GM21360 (cell line): ENCODE measurements around the gene TIMM22.
"Not testable (repeated sequence)": the region's sequence is repeated elsewhere in the genome, so short reads cannot be mapped to it uniquely, and the experiment has no call there.

Experiments
- ATAC-seq: cut with Tn5 transposase; IDR thresholded peaks from one replicate; pipeline ENCODE4 v1.9.1; 2021; ENCODE audit warnings: mild to moderate bottlenecking, moderate library complexity; ENCODE audit not compliant: unreplicated experiment

The TIMM22 gene

DNA sequence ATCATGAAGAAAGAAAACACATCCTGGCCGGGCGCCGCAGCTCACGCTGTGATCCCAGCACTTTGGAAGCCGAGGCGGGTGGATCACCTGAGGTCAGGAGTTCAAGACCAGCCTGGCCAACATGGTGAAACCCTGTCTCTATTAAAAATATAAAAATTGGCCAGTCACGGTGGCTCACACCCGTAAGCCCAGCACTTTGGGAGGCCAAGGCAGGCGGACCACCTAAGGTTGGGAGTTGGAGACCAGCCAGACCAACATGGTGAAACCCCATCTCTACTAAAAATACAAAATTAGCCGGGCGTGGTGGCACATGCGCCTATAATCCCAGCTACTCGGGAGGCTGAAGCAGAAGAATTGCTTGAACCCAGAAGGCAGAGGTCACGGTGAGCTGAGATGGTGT lies 25.1 kb upstream of the TIMM22 start:
- ATAC-seq, result not testable (repeated sequence)

- ATAC-seq, result no peak
Measured at GRCh38 chr17:973053-973452, 23.9 kb upstream of the TIMM22 start.

DNA sequence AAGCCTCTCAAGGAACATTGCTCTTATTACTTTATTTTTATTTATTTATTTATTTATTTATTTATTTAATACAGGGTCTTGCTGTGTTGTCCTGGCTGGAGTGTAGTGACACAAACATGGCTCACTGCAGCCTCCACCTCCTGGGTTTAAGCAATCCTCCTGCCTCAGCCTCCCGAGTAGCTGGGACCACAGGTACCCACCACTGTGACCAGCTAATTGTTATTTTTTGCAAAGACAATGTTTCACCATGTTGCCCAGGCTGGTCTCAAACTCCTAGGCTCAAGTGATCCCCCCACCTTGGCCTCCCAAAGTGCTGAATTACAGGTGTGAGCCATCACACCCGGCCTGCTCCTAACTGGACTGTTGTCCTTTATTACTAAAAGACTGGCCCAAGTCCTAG lies 22.2 kb upstream of the TIMM22 start:
- not testable (repeated sequence) for ATAC-seq

- no peak for ATAC-seq
Measured at GRCh38 chr17:975371-975915, 21.5 kb upstream of the TIMM22 start.

- no peak for ATAC-seq
Measured at GRCh38 chr17:976312-976711, 20.6 kb upstream of the TIMM22 start.

- ATAC-seq, result no peak
Measured at GRCh38 chr17:977166-977565, 19.8 kb upstream of the TIMM22 start.

- no peak for ATAC-seq
Measured at GRCh38 chr17:978103-979093, 18.5 kb upstream of the TIMM22 start.

DNA sequence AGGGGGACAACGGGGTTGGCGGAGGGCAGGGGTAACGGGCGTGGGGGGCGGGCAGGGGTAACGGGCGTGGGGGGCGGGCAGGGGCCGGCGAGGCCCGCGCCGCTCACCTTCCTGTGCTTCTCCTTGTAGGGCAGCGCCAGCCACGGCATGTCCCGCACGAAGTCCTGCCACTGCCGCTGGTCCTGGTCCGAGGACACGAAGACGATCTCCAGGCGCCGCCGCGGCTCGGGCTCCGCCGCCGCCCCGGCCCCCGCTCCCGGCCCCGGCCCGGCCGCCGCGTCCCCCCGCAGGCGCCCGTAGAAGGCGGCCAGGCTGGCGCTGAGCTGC lies 17.8 kb upstream of the TIMM22 start:
- no peak for ATAC-seq

GRCh38 chr17:979539-980405 lies 17.2 kb upstream of the TIMM22 start, which contains the start of gene NXN:
Gene NXN (minus strand): TSS chr17:979776.
- peak; percentile 52 for ATAC-seq

DNA sequence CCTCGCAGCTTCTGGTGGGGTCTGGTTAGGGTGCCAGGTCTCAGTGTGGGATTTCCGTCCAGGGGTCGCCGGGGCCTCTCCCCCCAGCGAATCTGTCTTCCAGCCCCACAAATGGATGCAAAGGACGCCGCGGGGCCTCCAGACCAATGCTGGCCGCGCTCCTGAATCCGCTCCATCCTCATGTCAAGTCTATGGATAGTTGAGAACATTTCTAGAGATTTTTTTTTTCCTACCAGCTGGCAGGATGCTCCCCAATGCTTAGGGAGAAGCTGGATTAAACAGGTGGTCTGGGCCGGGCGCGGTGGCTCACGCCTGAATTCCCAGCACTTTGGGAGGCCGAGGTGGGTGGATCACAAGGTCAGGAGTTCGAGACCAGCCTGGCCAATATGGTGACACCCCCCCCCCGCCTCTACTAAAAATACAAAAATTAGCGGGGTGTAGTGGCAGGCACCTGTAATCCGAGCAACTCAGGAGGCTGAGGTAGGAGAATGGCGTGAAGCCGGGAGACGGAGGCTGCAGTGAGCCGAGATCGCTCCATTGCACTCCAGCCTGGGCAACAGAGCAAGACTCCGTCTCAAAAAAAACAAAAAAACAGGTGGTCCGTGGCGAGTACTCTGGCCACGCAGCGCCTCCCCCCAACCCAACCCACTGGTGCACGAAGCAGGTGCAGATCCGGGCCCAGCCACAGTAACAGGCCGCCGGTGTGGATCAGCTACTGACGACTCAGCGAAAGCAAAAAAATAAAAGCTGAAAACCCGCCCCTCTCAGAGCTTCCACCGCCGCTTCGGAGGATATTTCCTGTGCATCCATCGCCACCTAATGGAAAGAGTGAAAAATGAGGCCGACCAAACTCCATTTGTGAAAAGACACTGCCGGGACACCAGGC lies 16.3 kb upstream of the TIMM22 start:
- no peak for ATAC-seq

GRCh38 chr17:981292-981658 lies 15.7 kb upstream of the TIMM22 start:
- no peak for ATAC-seq

DNA sequence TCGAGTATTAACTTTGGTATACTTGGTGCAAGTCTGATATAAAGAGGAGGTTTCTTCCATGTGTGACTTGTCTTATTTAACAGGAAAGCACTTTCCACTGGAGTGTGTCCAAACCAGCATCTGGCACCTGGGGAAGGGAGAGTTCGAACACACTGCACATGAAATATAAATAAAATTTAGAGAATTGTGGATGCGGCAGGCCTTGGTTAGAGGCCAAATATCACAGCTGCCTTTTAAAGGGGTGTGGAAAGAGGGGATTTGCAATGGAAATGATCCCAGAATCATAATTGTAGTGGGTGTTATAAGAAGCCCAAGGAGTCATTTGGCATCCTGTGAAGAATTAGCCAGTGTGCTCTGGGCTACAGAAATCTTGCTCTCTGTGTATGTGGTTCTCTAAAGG lies 13.0 kb upstream of the TIMM22 start:
- no peak for ATAC-seq

- ATAC-seq, result no peak
Measured at GRCh38 chr17:986322-986929, 10.5 kb upstream of the TIMM22 start.

DNA sequence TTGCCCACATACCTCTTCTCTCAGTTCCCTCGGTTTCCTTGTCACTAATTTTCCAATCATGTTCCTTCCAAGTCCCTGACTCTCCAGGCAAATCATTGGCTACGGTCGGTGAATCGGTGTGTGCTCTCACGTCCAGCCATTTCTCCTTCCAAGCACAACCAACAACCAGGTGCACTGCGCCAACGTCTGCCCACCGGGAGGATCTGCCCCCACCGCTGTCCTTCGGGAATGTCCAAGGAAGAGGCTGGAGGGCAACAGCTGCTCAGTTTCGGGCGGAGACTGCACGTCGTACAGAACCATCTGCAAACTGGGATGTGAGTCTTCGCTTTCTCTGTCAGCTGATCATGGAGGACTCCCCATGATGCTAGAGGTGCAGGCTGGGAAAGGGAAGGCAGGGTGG lies 9.0 kb upstream of the TIMM22 start:
- ATAC-seq, result no peak

DNA sequence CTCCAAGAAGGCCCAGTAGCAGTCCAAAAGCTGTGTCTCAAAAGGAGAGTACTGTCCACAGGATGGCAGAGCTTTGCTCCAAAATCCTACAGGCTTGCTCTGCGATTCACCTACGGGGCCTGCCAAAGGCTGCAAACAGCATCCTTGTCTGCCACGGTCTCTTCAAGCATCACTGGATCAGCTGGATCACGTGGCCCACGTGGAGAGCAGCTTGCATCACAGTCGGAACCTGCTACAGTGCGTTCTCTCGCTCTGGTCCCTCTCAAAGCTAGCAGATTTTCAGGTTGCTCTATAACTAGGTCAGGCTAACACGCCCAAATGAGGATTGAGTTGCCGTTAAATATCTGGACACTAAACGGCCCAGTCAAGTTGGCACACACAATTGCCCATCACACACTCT lies 8.4 kb upstream of the TIMM22 start:
- no peak for ATAC-seq

DNA sequence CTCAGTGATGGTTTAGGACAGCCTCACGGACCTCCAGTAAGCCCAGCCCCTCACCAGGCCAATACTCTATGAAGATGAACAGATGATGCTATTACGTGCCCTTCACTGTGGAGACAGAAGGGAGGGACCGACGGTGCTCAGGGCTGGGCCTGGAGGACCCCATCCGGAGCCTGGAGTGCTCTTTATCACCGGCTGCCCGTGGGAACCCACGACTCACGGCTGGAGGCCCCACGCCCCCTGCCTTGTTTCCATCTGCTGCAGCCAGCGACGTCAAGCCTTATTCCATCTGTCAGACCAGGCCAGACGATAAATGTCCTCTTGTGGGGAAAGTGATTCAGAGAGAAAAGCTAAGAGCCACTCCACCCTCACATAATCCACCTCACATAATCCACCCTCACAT lies 4.0 kb upstream of the TIMM22 start:
- ATAC-seq, result no peak

- not testable (repeated sequence) for ATAC-seq
Measured at GRCh38 chr17:995324-995723, 1.6 kb upstream of the TIMM22 start.

- ATAC-seq, result no peak
Measured at GRCh38 chr17:998111-998510, 1.2 kb downstream of the TIMM22 start.

DNA sequence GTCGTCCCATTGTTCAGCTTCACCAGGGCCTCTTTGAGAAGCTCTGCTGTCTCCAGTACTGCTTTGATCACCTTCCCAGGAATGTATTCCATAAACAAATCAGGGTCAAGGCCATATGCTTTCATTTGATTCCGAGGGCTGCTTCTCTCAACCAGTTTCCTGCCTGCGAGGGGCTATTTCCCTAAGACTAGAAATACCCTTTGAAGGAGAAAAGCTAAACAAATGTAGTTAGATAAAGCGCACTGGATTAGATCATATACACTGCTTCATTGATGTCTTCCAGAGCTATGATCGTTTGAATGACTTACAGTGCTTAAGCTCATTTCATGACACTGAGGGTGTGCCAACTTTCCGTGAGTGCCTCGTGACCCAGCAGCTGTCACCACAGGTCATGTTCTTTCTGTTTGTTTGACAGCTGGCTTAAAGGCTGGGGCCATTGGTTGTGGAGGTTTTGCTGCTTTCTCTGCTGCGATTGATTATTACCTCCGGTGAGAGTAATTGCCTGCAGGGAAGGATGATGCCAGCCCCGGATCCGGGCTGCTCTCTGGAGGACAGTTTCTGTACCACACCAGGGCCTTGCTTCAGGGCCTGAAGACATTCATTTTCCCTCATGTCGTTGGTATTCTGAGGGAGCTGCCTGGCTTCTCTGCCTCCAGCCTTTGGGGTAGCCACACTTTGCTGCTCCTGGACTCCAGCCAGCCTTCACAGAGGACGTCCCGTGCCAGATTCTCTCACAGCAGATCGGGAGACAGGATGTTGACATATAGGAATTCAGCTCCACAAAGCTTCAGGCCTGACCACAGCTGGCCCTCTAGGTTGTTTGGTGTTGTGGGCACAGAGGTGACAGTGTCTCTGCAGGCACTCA lies 3.9 kb downstream of the TIMM22 start:
- no peak for ATAC-seq
